Left hindlimb (tissue), 1 donor: ENCODE results near the gene MCTP1.

Source experiments
- DNase-seq: peaks from one replicate; pipeline ENCODE4 v3.0.0-alpha.2; 2018

MCTP1 gene

GRCh38 chr5:94796586-94796985, 488.3 kb downstream of the MCTP1 start:
- no peak for DNase-seq

GRCh38 chr5:94793816-94794198, 491.1 kb downstream of the MCTP1 start:
- no peak for DNase-seq

- DNase-seq = no peak
Measured at GRCh38 chr5:94793113-94793815, 491.6 kb downstream of the MCTP1 start.

GRCh38 chr5:94791829-94792228, 493.1 kb downstream of the MCTP1 start:
- no peak for DNase-seq

- DNase-seq = no peak
Measured at GRCh38 chr5:94788527-94788926, 496.4 kb downstream of the MCTP1 start.

GRCh38 chr5:94784536-94785505, 500.1 kb downstream of the MCTP1 start:
- DNase-seq = no peak

- no peak for DNase-seq
Measured at GRCh38 chr5:94782383-94782782, 502.5 kb downstream of the MCTP1 start.

GRCh38 chr5:94779684-94780083, 505.2 kb downstream of the MCTP1 start:
- DNase-seq = no peak

GRCh38 chr5:94778732-94779131, 506.2 kb downstream of the MCTP1 start:
- no peak for DNase-seq

GRCh38 chr5:94778299-94778698, 506.6 kb downstream of the MCTP1 start:
- no peak for DNase-seq

- DNase-seq = no peak
Measured at GRCh38 chr5:94777056-94777880, 507.6 kb downstream of the MCTP1 start.

GRCh38 chr5:94776167-94776566, 508.7 kb downstream of the MCTP1 start:
- DNase-seq = no peak

- no peak for DNase-seq
Measured at GRCh38 chr5:94775088-94775487, 509.8 kb downstream of the MCTP1 start.

GRCh38 chr5:94771742-94772141, 513.2 kb downstream of the MCTP1 start:
- no peak for DNase-seq

GRCh38 chr5:94769996-94770395, 514.9 kb downstream of the MCTP1 start:
- DNase-seq = no peak

GRCh38 chr5:94761786-94762185, 523.1 kb downstream of the MCTP1 start:
- DNase-seq = no peak

- DNase-seq = no peak
Measured at GRCh38 chr5:94761055-94761454, 523.8 kb downstream of the MCTP1 start.

GRCh38 chr5:94759961-94760360, 524.9 kb downstream of the MCTP1 start:
- DNase-seq = no peak

GRCh38 chr5:94759022-94759421, 525.9 kb downstream of the MCTP1 start:
- DNase-seq = no peak

GRCh38 chr5:94754824-94755223, 530.1 kb downstream of the MCTP1 start:
- no peak for DNase-seq

- DNase-seq = no peak
Measured at GRCh38 chr5:94751460-94751859, 533.4 kb downstream of the MCTP1 start.

GRCh38 chr5:94750681-94751080, 534.2 kb downstream of the MCTP1 start:
- no peak for DNase-seq

GRCh38 chr5:94749042-94749441, 535.9 kb downstream of the MCTP1 start:
- no peak for DNase-seq
